ENCODE data around the gene CCDC73. TPM values are rescaled to one million over a fixed set of nuclear protein-coding genes. Genes with fewer than 3 reads are reported as not detected.
"Not testable (repeated sequence)": the region's sequence is repeated elsewhere in the genome, so short reads cannot be mapped to it uniquely, and the experiment has no call there.

Gene CCDC73
- polyA plus RNA-seq, 3 donors from 2014 or later: not detected

DNA sequence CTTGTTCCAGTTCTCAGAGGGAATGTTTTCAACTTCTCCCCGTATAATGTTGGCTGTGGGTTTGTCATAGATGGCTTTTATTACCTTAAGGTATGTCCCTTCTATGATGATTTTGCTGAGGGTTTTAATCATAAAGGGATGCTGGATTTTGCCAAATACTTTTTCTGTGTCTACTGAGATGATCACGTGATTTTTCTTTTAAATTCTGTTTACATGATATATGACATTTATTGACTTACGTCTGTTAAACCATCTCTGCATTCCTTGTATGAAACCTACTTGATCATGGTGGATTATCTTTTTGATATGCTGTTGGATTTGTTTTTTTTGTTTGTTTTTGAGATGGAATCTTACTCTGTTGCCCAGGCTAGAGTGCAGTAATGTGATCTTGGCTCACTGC lies 85.5 kb downstream of the CCDC73 start:
- H3K4me3 Mint-ChIP-seq; H3K27me3 Mint-ChIP-seq (ENCODE audit: low read depth in 3 of 3); DNase-seq; H3K36me3 Mint-ChIP-seq; H3K27ac Mint-ChIP-seq; H3K4me1 Mint-ChIP-seq; H3K9me3 Mint-ChIP-seq: not testable (repeated sequence)

DNA sequence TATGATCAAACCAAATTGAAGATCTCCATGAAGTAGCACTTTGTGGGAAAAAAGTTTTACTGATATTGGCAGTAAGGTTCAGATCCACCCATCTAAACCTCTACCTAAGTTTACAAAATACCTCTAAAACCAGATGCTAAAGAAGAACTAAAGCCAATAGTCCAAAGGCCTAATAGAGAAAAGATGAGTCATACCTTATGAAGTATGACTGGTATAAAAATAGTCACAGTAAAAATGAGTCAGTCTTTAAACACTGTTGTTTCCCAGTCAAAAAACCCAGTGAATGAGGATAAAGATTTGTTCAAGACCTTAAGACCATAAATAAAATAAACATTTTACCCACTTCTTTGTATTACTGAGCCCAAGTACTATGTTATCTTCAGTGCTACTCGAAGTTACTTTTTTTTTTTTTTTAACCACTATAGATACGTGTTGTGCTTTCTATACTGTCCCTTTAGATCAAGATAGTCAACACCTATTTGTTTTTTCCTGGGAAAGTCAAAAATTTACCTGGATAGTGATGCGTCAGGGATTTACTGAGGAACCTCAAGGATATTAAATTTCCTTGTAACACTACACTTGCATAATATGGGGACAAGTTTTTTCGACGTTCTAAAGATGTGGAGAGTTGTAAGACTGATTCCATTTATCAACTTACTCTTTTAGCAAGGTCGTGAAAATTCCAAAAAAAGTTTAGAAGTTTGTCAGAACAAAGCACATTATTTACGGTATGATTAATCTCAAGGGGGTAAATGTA lies 87.3 kb downstream of the CCDC73 start:
- Mint-ChIP-seq H3K9me3 (no peaks in the 10 kb centered on the region), H3K36me3 (no peaks in the 10 kb centered on the region), H3K27ac (no peak overlapping the region), H3K4me1 (no peaks in the 10 kb centered on the region), H3K4me3 (no peak overlapping the region), H3K27me3 (ENCODE audit: low read depth in 3 of 3) (peaks cover 0 to 2% (median 0%) of the 10 kb centered on the region in 3 donors)
- DNase-seq: no peak

GRCh38 chr11:32705309-32706033 lies 89.0 kb downstream of the CCDC73 start:
- Mint-ChIP-seq H3K9me3 (peaks cover 0 to 2% (median 0%) of the 10 kb centered on the region in 6 donors), H3K36me3 (no peaks in the 10 kb centered on the region), H3K4me1 (no peaks in the 10 kb centered on the region), H3K4me3 (no peak overlapping the region), H3K27ac (no peak overlapping the region), H3K27me3 (ENCODE audit: low read depth in 3 of 3) (peaks cover 0 to 4% (median 3%) of the 10 kb centered on the region in 3 donors)
- no peak for DNase-seq

DNA sequence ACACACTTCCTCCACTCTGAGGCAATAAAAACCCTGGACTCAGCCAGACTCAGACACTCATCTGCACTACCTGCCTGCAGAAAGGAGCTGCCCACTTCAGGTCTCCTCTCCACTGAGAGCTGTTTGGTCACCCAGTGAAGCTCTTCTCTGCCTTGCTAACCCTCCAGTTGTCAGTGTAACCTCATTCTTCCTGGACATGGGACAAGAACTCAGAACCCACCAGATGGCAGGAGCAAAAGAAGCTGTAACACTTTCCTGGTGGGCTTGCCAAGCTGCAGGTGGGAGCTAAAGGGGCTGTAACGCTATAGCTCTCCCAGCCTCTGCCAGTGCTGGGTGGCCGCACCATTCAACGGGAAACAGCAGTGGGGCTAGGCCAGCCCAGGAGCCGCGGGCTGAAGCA lies 89.7 kb downstream of the CCDC73 start:
- no peaks in the 10 kb centered on the region for H3K4me1 Mint-ChIP-seq

DNA sequence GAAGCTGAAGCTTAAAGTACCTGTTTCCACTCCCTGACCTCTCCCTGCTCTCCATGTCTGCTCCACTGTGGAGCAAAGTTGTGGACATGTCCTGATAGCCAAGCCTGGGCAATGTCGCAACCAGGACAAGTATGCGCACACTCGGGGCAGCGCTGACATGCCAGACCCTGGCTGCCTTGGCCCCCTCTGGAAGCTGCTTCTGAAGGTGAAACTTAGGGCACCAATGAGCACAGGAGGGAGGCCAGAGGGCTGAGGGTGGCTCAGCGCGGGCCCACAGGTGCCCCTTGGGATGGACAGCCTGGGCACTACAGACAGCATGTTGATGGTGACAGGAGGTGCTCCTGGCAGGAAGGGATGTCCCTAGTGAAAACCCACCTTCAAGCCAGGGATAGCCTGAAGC lies 90.2 kb downstream of the CCDC73 start:
- Mint-ChIP-seq H3K36me3 (no peaks in the 10 kb centered on the region), H3K27ac (no peak overlapping the region), H3K9me3 (peaks cover 0 to 2% (median 0%) of the 10 kb centered on the region in 6 donors), H3K4me3 (no peak overlapping the region), H3K4me1 (no peaks in the 10 kb centered on the region), H3K27me3 (ENCODE audit: low read depth in 3 of 3) (peaks cover 0 to 4% (median 3%) of the 10 kb centered on the region in 3 donors)
- DNase-seq: no peak

More for the DNA sequence above, 89.7 kb downstream of the CCDC73 start:
- H3K36me3 Mint-ChIP-seq: no peaks in the 10 kb centered on the region
- peaks cover 0 to 2% (median 0%) of the 10 kb centered on the region in 6 donors for H3K9me3 Mint-ChIP-seq
- H3K4me3 Mint-ChIP-seq: no peak overlapping the region
- H3K27me3 Mint-ChIP-seq (ENCODE audit: low read depth in 3 of 3): peaks cover 0 to 4% (median 3%) of the 10 kb centered on the region in 3 donors
- H3K27ac Mint-ChIP-seq: no peak overlapping the region
- no peak for DNase-seq

DNA sequence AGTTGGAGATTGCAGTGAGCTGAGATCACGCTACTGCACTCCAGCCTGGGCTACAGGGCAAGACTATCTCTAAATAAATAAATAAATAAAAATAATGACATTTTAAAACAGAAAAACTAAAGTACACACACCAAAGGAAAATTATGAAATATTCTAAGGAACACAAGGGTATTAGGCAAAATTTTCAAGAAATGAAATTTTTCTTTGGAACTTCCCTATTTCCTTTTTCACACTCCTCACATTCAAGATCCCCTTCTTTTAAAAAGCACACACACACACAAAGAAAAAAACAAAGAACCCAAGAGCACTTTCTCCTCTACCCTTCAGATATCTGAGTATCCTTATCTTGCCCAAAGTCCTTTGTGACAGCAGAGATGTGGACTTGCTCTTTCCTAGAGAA lies 92.8 kb downstream of the CCDC73 start:
- H3K27me3 Mint-ChIP-seq (ENCODE audit: low read depth in 3 of 3): peaks cover 0 to 4% (median 3%) of the 10 kb centered on the region in 3 donors
- H3K4me1 Mint-ChIP-seq: no peaks in the 10 kb centered on the region
- H3K9me3 Mint-ChIP-seq: peaks cover 0 to 2% (median 0%) of the 10 kb centered on the region in 6 donors
- DNase-seq: no peak
- H3K36me3 Mint-ChIP-seq: no peaks in the 10 kb centered on the region
- no peak overlapping the region for H3K4me3 Mint-ChIP-seq
- no peak overlapping the region for H3K27ac Mint-ChIP-seq

GRCh38 chr11:32698579-32698978 lies 95.9 kb downstream of the CCDC73 start:
- DNase-seq: no peak
- H3K27ac Mint-ChIP-seq: no peak overlapping the region
- H3K27me3 Mint-ChIP-seq (ENCODE audit: low read depth in 3 of 3): peaks cover 0 to 4% (median 3%) of the 10 kb centered on the region in 3 donors
- no peak overlapping the region for H3K4me3 Mint-ChIP-seq
- peaks cover 0 to 2% (median 0%) of the 10 kb centered on the region in 6 donors for H3K9me3 Mint-ChIP-seq
- no peaks in the 10 kb centered on the region for H3K36me3 Mint-ChIP-seq
- H3K4me1 Mint-ChIP-seq: no peaks in the 10 kb centered on the region

- H3K36me3 Mint-ChIP-seq: no peaks in the 10 kb centered on the region
- no peak overlapping the region for H3K4me3 Mint-ChIP-seq
- no peaks in the 10 kb centered on the region for H3K4me1 Mint-ChIP-seq
- peaks cover 0 to 4% (median 2%) of the 10 kb centered on the region in 3 donors for H3K27me3 Mint-ChIP-seq (ENCODE audit: low read depth in 3 of 3)
- no peak overlapping the region for H3K27ac Mint-ChIP-seq
- H3K9me3 Mint-ChIP-seq: peaks cover 0 to 2% (median 0%) of the 10 kb centered on the region in 6 donors
- no peak for DNase-seq
Measured at GRCh38 chr11:32671051-32671450, 123.4 kb downstream of the CCDC73 start.

DNA sequence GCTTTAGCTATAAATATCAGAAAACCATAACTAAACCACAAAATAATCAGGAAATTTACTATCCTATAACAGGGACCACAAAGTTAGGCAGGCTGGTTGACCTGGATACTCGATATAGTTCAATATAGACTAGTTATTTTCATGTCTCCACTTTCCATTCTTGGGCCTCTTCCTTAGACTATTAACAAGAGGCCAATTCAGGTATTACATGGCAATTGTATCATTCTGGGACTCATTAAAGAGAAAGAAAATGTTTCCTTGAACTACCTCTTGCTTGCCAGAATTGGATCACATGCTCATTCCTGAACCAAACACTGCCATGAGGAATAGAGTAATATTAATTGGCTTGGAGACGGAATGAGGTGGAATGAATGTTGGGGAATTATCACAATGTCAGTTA lies 134.8 kb downstream of the CCDC73 start:
- Mint-ChIP-seq H3K27me3 (ENCODE audit: low read depth in 3 of 3) (peaks cover 0 to 4% (median 4%) of the 10 kb centered on the region in 3 donors), H3K4me1 (no peaks in the 10 kb centered on the region), H3K4me3 (no peak overlapping the region), H3K9me3 (peaks cover 0 to 13% (median 7%) of the 10 kb centered on the region in 6 donors), H3K36me3 (no peaks in the 10 kb centered on the region), H3K27ac (no peak overlapping the region)
- no peak for DNase-seq

DNA sequence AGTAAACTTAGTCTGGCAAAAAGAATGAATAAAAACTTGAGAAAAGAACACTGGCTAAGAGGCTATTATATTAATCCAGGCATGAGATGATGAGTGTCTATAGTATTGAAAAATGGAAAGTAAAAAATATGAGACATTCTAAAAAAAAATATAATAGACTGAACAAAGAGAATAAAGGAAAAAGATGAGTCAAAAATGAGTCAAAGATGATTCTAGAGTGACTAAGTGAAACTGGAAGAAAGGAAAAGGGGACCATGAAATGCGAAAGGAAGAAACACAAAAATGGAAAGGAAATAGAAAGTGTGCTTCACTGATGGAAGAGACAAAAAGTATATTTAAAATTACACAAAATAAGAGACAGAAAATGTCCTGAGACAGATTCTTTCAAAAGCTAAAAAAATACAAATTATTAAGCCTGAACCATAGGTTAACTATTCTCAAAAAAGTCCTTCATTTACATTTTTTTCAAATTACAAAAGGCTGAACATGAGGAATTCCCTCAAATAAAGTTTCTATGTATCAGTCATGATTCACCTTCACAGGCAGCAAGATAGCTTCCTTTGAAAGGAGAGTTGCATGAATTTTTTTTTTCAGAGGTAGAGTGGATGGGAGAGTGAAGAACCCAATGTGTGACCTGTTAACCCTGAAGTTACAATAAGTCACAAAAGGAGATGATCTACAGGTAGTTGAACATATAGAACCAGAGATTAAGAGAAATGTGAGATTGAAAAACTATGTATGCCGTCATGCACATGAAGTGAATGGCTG lies 135.6 kb downstream of the CCDC73 start:
- no peak overlapping the region for H3K27ac Mint-ChIP-seq
- no peak for DNase-seq
- H3K4me3 Mint-ChIP-seq: no peak overlapping the region
- no peaks in the 10 kb centered on the region for H3K4me1 Mint-ChIP-seq
- peaks cover 0 to 7% (median 2%) of the 10 kb centered on the region in 3 donors for H3K27me3 Mint-ChIP-seq (ENCODE audit: low read depth in 3 of 3)
- H3K9me3 Mint-ChIP-seq: peaks cover 0 to 13% (median under 1%) of the 10 kb centered on the region in 6 donors
- H3K36me3 Mint-ChIP-seq: no peaks in the 10 kb centered on the region

DNA sequence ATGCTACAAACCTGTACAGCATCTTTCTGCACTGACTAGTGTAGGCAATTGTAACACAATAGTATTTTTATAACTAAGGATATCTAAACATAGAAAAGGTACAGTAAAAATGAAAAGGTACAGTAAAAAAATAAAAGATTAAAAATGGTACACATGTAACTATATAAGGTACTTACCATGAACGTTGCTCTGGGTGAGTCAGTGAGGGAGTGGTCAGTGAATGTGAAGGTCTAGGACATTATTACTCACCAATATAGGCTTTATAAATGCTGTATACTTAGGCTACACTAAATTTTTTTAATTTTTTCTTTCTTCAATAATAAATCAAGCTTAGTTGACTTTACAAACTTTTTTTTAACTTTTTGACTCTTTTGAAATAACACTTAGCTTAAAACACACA lies 150.9 kb downstream of the CCDC73 start:
- Mint-ChIP-seq H3K4me3 (no peak overlapping the region), H3K9me3 (peaks cover 0 to 2% (median 0%) of the 10 kb centered on the region in 6 donors), H3K27ac (no peak overlapping the region), H3K4me1 (no peaks in the 10 kb centered on the region), H3K36me3 (no peaks in the 10 kb centered on the region), H3K27me3 (ENCODE audit: low read depth in 3 of 3) (peaks cover 0 to 7% (median 2%) of the 10 kb centered on the region in 3 donors)
- no peak for DNase-seq

DNA sequence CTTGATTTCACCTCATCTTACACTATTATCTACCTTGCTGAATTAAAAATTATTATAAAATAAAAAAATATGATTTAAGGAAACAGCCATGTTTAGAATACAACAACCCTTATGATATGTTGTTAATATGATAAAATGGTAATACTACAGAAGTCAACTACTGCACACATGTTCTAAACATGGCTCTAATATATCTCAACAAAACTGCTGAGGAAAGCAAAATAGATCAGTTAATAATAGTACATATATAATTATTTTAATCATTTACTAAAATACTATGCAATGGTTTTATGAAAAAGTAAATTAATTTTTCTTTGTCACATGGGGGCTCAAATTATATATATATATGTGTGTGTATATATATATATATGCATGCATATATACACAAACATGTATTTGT lies 153.1 kb downstream of the CCDC73 start:
- no peak for DNase-seq
- Mint-ChIP-seq H3K27ac (no peak overlapping the region), H3K36me3 (no peaks in the 10 kb centered on the region), H3K4me3 (no peak overlapping the region), H3K4me1 (no peaks in the 10 kb centered on the region), H3K27me3 (ENCODE audit: low read depth in 3 of 3) (peaks cover 0 to 6% (median 0%) of the 10 kb centered on the region in 3 donors), H3K9me3 (peaks cover 0 to 2% (median under 1%) of the 10 kb centered on the region in 6 donors)

- Mint-ChIP-seq H3K27ac (no peak overlapping the region), H3K4me1 (no peaks in the 10 kb centered on the region), H3K27me3 (ENCODE audit: low read depth in 3 of 3) (peaks cover 0 to 7% (median 0%) of the 10 kb centered on the region in 3 donors), H3K36me3 (no peaks in the 10 kb centered on the region), H3K4me3 (no peak overlapping the region), H3K9me3 (peaks cover 0 to 2% (median under 1%) of the 10 kb centered on the region in 6 donors)
- no peak for DNase-seq
Measured at GRCh38 chr11:32635819-32636218, 158.6 kb downstream of the CCDC73 start.

DNA sequence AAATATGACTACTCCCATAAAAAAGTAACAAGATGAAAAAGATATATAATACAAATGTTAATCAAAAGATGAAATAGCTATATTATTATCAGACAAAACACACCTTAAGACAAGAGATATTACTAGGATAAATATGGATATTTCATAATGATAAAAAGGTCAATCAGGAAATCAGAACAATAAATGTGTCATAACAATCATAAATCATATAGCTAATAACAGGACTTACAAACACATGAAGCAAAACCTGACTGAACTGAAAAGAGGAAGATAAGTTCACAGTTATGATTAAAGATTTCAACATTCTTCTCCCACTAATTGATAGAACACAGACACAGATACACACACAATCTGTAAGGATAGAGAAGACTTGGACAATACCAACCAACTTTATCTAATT lies 163.6 kb downstream of the CCDC73 start:
- no peak overlapping the region for H3K27ac Mint-ChIP-seq
- no peak overlapping the region for H3K4me3 Mint-ChIP-seq

More for the DNA sequence above, 163.6 kb downstream of the CCDC73 start:
- H3K4me1 Mint-ChIP-seq: no peaks in the 10 kb centered on the region
- DNase-seq: no peak
- H3K36me3 Mint-ChIP-seq: no peaks in the 10 kb centered on the region
- H3K9me3 Mint-ChIP-seq: peaks cover 0 to 1% (median 0%) of the 10 kb centered on the region in 6 donors
- peaks cover 0 to 11% (median 6%) of the 10 kb centered on the region in 3 donors for H3K27me3 Mint-ChIP-seq (ENCODE audit: low read depth in 3 of 3)
